Effector CD4-positive, alpha-beta T cell (primary cell): ENCODE measurements around the gene CEP112.
"Not testable (repeated sequence)": the region's sequence is repeated elsewhere in the genome, so short reads cannot be mapped to it uniquely, and the experiment has no call there.

Experiments
- DNase-seq: peaks from one replicate; pipeline ENCODE4 v3.0.0-alpha.2; 2020

The CEP112 gene

GRCh38 chr17:66149562-66149961 is 42.4 kb downstream of the CEP112 start:
- DNase-seq = no peak

DNA sequence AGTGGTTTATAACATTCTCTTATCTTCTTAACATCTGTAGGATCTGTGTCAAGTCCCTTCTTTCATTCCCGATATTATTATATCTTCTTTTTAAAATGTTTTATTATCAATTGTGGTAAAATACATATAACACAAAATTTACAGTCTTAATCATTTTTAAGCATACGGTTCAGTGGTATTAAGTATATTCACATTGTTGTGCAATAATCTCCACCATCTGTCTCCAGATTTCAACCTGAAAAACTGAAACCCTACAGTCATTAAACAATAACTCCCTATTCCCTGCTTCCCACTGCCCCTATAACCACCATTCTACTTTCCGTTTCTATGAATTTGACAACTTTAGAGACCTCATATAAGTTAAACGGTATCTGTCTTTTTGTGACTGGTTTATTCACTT is 45.5 kb downstream of the CEP112 start:
- no peak for DNase-seq

GRCh38 chr17:66143657-66144282 is 48.2 kb downstream of the CEP112 start:
- DNase-seq = no peak

GRCh38 chr17:66142428-66142827 is 49.5 kb downstream of the CEP112 start:
- no peak for DNase-seq

DNA sequence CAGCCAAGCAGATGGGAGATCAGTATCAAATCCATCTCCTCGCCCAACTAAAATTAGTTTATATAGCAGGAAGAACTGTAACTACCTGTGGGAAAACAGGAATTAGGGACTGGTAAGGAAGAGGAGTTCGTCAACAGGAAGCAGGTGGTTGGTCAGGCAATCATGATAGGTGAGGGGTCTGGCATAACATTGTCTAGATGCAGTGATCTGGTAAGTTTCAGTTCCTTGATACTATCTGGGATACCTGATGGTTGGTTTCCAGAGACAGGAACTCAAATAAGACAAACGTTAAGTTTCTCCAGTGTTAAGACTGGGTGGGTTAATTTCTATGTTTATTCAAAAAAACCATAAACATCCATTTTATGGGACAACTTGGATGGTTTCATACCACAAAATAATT is 53.8 kb downstream of the CEP112 start:
- DNase-seq = no peak

GRCh38 chr17:66135896-66136295 is 56.0 kb downstream of the CEP112 start:
- no peak for DNase-seq

DNA sequence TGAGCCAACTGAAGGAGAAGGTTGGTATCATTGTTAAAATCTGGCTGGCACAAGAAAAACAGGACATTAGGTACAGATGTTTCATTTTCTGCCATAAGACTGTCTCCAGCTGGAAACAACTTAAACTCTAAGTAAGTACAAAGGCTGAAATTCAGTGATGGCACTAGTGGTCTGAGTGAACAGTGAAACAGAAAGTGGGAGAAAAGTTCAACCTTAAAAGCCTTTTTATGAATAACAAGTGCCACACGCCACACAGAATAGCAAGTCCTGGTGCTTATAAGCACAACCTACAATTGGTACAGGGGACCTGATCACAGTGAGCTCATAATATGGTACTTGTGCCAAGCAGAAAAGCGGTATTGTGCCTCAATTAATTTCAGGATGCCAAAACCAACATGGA is 56.7 kb downstream of the CEP112 start:
- DNase-seq = no peak

GRCh38 chr17:66129759-66130158 is 62.2 kb downstream of the CEP112 start:
- DNase-seq = no peak

DNA sequence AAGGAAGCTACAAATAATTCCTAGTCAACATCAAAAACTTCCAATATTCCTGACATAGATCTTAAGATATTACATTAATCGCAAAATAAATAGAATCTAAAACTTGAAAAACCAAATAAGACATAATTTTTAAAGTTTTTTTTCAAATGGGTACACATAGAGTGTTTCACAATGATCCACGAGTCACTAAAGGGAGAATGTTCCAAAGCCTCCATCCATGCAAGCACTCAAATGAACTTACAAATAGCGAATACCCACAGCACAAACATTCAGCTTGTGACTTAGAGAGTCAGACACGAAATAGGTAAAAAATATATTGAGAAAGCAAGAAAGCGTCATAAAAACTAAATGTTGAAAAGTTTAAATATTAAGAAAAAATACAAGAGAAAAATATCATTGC is 65.7 kb downstream of the CEP112 start:
- DNase-seq = no peak

DNA sequence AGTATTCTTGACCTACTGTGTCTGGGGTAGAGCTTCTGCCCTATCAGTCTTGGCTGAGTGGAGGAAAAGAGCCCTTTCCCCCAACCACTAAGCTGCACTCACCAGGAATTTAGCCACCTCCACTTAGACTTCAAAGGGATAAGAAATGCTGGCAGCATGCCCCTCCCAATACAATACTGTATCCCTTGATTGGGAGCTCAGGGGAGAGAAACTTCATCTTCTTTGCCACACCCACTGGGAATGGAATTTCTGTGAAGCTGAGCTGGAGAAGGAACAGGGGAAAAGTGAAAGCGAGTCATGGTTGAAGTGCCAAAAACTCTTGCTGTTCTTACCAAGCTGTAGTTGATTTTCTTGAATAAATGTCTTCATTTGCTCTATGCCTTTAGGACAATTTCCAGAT is 68.8 kb downstream of the CEP112 start:
- no peak for DNase-seq

- no peak for DNase-seq
Observed at GRCh38 chr17:66115246-66115645, 76.7 kb downstream of the CEP112 start.

DNA sequence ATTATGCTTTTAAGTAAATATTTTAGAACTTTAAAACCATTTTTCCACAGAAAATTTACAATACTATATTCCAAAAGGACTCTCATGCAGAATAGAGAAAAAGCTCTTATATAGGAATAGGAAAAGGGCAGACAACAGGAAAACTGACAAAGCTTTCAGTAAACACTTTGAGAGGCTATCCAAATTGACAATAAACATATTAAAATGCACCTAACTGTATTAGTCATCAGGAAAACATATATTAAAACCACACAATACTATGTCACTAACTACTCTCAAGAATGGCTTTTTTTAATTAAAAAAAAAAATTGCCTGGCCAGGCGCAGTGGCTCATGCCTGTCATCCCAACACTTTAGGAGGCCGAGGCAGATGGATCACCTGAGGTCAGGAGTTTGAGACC is 77.3 kb downstream of the CEP112 start:
- DNase-seq = no peak

DNA sequence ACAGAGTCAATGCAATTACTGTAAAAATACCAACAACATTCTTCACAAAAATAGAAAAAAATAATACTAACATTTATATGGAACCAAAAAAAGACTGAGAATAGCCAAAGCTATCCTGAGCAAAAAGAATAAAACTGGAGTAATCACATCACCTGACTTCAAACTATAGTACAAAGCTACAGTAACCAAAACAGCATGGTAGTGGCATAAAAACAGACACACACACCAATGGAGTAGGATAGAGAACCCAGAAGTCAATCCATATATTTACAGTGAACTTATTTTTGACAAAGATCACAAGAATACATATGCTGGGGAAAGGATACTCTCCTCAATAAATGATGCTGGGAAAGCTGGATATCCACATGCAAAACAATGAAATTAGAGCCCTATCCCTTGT is 84.2 kb downstream of the CEP112 start:
- no peak for DNase-seq

DNA sequence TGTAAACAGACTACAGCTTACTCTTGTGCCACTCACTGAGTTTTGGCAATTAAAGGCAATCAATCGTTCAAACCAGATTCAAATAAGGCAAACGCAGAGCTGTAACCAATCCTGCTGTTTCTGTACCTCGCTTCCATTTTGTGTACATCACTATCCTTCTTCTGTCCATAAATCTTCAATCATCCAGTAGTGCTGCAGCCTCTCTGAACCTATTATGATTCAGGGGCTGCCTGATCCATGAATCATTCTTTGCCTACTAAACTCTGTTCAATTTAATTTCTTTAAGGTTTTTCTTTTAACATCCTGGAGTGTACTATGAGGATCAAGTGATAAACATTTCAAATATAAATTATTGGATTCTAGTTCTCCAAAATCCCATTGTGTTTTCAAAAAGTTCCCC is 93.9 kb downstream of the CEP112 start:
- no peak for DNase-seq

DNA sequence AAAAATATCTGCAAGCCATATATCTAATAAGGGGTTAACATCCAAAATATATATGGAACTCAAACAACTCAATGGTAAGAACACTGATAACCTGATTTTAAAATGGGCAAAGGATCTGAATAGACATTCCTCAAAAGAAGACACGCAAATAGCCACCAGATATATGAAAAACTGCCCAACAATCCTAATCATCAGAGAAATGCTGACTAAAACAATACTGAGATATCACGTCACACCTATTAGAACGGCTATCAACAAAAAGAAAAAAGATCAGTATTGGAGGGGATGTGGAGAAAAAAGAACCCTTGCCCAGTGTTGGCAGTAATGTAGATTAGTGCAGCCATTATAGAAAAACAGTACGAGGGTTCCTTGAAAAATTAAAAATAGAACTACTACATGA is 97.2 kb downstream of the CEP112 start:
- DNase-seq = no peak

GRCh38 chr17:66091445-66092080 is 100.4 kb downstream of the CEP112 start:
- no peak for DNase-seq

- no peak for DNase-seq
Observed at GRCh38 chr17:66089764-66090163, 102.2 kb downstream of the CEP112 start.

DNA sequence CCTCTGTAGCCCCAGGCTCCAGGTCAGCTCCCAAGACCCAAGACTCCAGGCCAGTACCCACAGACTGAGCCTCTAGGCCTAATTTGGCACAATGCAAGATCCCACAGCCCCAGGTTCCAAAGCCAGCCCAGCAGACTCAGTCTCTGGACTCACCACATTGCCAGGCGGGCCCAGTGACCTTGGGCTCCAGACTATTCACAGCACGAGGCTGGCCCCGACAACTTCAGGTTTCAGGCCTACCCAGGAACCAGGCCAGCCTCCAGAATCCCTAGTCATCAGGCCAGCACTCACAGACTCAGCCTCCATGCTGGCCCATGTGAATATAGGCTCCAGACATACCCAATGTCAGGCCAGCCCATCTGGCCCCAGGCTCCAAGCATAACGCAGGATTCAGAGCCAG is 103.8 kb downstream of the CEP112 start:
- DNase-seq = no peak

- DNase-seq = no peak
Observed at GRCh38 chr17:66087073-66087472, 104.9 kb downstream of the CEP112 start.

DNA sequence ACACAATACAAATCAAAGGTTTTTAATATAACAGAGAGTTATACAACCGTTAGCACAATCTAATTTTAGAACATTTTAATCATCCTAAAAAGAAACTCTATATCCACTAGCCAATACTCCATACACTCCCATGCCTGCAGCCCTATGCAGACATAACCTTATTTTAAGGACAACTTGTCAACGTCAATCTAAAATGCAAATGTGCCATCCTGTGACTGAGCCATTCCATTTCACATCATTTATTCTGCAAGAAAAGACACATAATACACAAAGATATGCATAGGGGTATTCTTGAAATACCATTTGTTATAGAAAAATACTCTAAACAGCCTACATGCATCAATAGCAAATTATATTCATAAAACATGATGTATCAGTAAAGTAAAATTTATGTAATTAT is 106.7 kb downstream of the CEP112 start:
- DNase-seq = no peak

DNA sequence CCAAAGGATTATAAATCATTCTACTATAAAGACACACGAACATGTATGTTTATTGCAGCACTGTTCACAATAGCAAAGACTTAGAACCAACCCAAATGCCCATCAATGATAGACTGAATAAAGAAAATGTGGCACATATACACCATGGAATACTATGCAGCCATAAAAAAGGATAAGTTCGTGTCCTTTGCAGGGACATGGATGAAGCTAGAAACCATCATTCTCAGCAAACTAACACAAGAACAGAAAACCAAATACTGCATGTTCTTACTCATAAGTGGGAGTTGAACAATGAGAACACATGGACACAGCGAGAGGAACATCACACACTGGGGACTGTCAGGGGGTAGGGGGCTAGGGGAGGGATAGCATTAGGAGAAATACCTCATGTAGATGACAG is 111.3 kb downstream of the CEP112 start:
- not testable (repeated sequence) for DNase-seq

- no peak for DNase-seq
Observed at GRCh38 chr17:66076546-66077190, 115.3 kb downstream of the CEP112 start.

DNA sequence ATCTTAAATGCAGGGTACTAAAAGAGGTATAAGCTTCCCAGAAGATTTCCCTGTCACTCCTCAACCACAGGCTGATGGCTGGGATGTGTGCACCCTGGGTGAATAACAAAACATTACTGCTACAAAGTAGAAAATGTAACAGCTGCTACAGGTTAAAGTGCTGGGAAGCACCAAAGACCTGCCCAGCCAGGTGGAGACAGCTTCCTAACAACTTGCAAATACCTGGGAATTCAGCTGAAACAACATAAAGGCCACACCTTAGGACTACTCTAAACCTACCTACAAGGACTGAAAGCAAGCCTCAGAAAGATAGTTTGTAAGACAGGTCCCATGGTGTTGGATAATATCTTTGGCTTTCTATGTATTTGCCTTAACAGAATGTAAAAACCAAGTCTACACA is 118.5 kb downstream of the CEP112 start:
- DNase-seq = no peak

DNA sequence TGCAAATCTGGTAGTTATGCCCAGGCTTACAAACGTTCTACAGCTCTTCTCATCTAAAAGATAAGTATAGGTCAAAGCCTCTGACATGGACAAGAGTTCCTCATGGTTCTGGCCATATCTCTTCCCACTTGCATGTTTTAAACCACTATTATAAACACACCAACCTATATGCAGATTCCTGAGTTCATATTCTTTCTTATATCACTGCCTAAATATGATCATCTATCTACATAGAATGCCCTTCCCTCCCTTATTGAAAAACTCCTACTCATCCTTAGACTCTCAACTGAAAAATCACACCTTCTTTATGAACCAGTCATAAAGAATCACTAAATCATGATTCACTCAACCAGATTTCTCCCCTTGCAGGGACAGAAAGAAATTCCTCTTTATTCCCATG is 128.2 kb downstream of the CEP112 start:
- no peak for DNase-seq

DNA sequence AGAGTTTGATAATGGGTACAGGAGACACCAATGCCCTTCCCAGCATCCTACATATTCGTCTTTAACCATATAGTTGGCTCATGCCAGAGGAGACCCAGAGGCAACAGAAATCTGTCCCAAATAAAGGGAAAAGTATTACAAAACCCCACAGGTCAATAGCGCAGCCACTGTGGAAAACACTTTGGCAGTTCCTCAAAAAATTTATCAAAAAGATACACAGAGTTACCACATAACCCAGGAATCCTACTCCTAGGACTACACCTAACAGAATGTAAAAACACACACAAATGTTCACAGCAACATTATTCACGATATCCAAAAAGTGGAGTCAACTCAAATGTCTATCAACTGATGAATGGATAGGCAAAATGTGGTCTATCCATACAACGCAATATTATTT is 135.8 kb downstream of the CEP112 start:
- no peak for DNase-seq
